Loucy (cell line): Measurements from ENCODE around the gene OGFR.

ENCODE experiments used
- CTCF ChIP-seq: fragments of 200-600 bp; sonication (generic); conservative IDR thresholded peaks from 2 replicates; pipeline ENCODE4 v1.5.1; 2014; ENCODE audit warnings: mild to moderate bottlenecking, antibody characterized with exemption, low read length
- EZH2phosphoT487 ChIP-seq: fragments of 200-600 bp; IDR thresholded peaks from 2 replicates; pipeline ENCODE4 v1.6.1; 2018; ENCODE audit warnings: antibody characterized with exemption, mild to moderate bottlenecking, moderate library complexity, borderline replicate concordance

- no peak for TF ChIP-seq CTCF
- no peak for TF ChIP-seq EZH2phosphoT487
These were observed 41.8 kb upstream of the OGFR start for GRCh38 chr20:62762801-62763368.
